K562 (cell line): ENCODE measurements around the gene VPS4B. TPM values are rescaled to one million over a fixed set of nuclear protein-coding genes. Genes with fewer than 3 reads are reported as not detected.
A peak's percentile ranks its signal among the peaks of the same experiment; 100 is the strongest.

ENCODE experiments used
- EGR1 ChIP-seq: fragments of 450-650 bp; conservative IDR thresholded peaks from 2 replicates; pipeline ENCODE4 v1.6.1; 2017; ENCODE audit warnings: mild to moderate bottlenecking
- FOXA1 ChIP-seq: fragments of 450-650 bp; IDR thresholded peaks from 2 replicates; pipeline ENCODE4 v1.6.1; 2016; ENCODE audit warnings: mild to moderate bottlenecking, borderline replicate concordance
- GABPB2 ChIP-seq: fragments of 250-450 bp; sonication (Bioruptor Pico); conservative IDR thresholded peaks from 2 replicates; pipeline ENCODE4 v1.5.1; 2021; ENCODE audit warnings: mild to moderate bottlenecking
- MITF ChIP-seq: IDR thresholded peaks from 2 replicates; pipeline ENCODE4 v1.6.1; 2014; ENCODE audit warnings: antibody characterized with exemption
- MTA3 ChIP-seq: fragments of 450-650 bp; formaldehyde crosslinking; IDR thresholded peaks from 2 replicates; pipeline ENCODE4 v1.6.1; 2017; ENCODE audit warnings: mild to moderate bottlenecking, borderline replicate concordance
- RUNX1 ChIP-seq: sonication (generic); IDR thresholded peaks from 2 replicates; pipeline ENCODE4 v1.6.1; 2016; ENCODE audit warnings: antibody characterized with exemption, low read depth
- SAP30 ChIP-seq: fragments of 200-600 bp; sonication (generic); IDR thresholded peaks from 2 replicates; pipeline ENCODE4 v1.6.1; 2012; ENCODE audit warnings: borderline replicate concordance, low read depth, mild to moderate bottlenecking, moderate library complexity, low read length, control low read depth, inconsistent platforms; ENCODE audit not compliant: insufficient read depth, poor library complexity, severe bottlenecking
- SIRT6 ChIP-seq: IDR thresholded peaks from one replicate; pipeline ENCODE4 v1.6.1; 2012; ENCODE audit warnings: low read depth, mild to moderate bottlenecking, control low read depth, inconsistent platforms, low read length, moderate library complexity
- XRCC4 ChIP-seq: IDR thresholded peaks from one replicate; pipeline ENCODE4 v1.6.1; 2011; ENCODE audit not compliant: insufficient read depth, insufficient read length; ENCODE audit errors: extremely low read depth
- YBX1 ChIP-seq: fragments of 450-650 bp; IDR thresholded peaks from 2 replicates; pipeline ENCODE4 v1.7.1; 2016; ENCODE audit warnings: mild to moderate bottlenecking
- ZFP36 ChIP-seq: fragments of 150-350 bp; IDR thresholded peaks from 2 replicates; pipeline ENCODE4 v1.6.1; 2018; ENCODE audit warnings: low read length, low read depth; ENCODE audit not compliant: partially characterized antibody
- ZNF146 ChIP-seq: IDR thresholded peaks from one replicate; pipeline ENCODE4 v1.6.1; 2018; ENCODE audit warnings: missing compliant biosample characterization; ENCODE audit not compliant: unreplicated experiment
- ZNF239 ChIP-seq: fragments of 250-450 bp; sonication (Bioruptor Pico); IDR thresholded peaks from 2 replicates; pipeline ENCODE4 v1.4.0; 2020; ENCODE audit warnings: mild to moderate bottlenecking
- ZNF507 ChIP-seq: conservative IDR thresholded peaks from 2 replicates; pipeline ENCODE4 v1.6.1; 2017; ENCODE audit warnings: missing genetic modification characterization, missing compliant biosample characterization
- polyA plus RNA-seq, 8 experiments: library from polyadenylated mRNA; depleted of rRNA in 4 of 8; stranded (reverse) in 5 of 8; unstranded in 3 of 8; fragments of >200 nt; fragmentation: Nextera tagmentation in 2 of 8; fragmentation: Illumina TruSeq in 1 of 8; extraction: Ambion mirVana in 2 of 8; extraction: Trizol in 1 of 8; gene quantifications; 2 replicates each; pipeline versions ENCODE4 v1.2.1 to v1.2.3, GENCODE V29; 2011 to 2014; ENCODE audit warnings: inconsistent platforms in 1 of 8, missing spikeins in 1 of 8
- total RNA-seq, 7 experiments: library from RNA; depleted of rRNA in 6 of 7; stranded (reverse); fragments of >200 nt in 6 of 7; fragmentation: Illumina TruSeq in 2 of 7; extraction: Trizol in 2 of 7; gene quantifications; 2 replicates each; pipeline versions ENCODE4 v1.2.1 to v1.2.3, GENCODE V29; 2011 to 2021; ENCODE audit warnings: low replicate concordance in 1 of 7
- TF ChIP-seq, protein P1 (sequence below): fragments of 450-650 bp; IDR thresholded peaks from 2 replicates; pipeline ENCODE4 v1.6.1; 2016; ENCODE audit warnings: mild to moderate bottlenecking
- TF ChIP-seq, protein P2 (sequence below): fragments of 150-350 bp; IDR thresholded peaks from 2 replicates; pipeline ENCODE4 v1.6.1; 2014; ENCODE audit warnings: low read depth, mild to moderate bottlenecking, low read length, borderline replicate concordance
- TF ChIP-seq, protein P3 (sequence below): sonication (generic); formaldehyde crosslinking; IDR thresholded peaks from 2 replicates; pipeline ENCODE4 v1.9.0; 2022; ENCODE audit warnings: mild to moderate bottlenecking, missing genetic modification reagents
- TF ChIP-seq, protein P4 (sequence below): sonication (generic); formaldehyde crosslinking; IDR thresholded peaks from 2 replicates; pipeline ENCODE4 v1.8.0; 2022; ENCODE audit warnings: mild to moderate bottlenecking, missing genetic modification reagents

Gene VPS4B
- total and polyA plus RNA-seq, 9 of the 15 experiments (the other 6 are each of a cell fraction or from before 2014, with no cell fraction given) = 7.3 to 16.4 (median 10.4) TPM

- TF ChIP-seq, protein P1, sequence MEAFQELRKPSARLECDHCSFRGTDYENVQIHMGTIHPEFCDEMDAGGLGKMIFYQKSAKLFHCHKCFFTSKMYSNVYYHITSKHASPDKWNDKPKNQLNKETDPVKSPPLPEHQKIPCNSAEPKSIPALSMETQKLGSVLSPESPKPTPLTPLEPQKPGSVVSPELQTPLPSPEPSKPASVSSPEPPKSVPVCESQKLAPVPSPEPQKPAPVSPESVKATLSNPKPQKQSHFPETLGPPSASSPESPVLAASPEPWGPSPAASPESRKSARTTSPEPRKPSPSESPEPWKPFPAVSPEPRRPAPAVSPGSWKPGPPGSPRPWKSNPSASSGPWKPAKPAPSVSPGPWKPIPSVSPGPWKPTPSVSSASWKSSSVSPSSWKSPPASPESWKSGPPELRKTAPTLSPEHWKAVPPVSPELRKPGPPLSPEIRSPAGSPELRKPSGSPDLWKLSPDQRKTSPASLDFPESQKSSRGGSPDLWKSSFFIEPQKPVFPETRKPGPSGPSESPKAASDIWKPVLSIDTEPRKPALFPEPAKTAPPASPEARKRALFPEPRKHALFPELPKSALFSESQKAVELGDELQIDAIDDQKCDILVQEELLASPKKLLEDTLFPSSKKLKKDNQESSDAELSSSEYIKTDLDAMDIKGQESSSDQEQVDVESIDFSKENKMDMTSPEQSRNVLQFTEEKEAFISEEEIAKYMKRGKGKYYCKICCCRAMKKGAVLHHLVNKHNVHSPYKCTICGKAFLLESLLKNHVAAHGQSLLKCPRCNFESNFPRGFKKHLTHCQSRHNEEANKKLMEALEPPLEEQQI = no peak
- TF ChIP-seq SAP30 = no peak
- TF ChIP-seq RUNX1 = no peak
- TF ChIP-seq, protein P2, sequence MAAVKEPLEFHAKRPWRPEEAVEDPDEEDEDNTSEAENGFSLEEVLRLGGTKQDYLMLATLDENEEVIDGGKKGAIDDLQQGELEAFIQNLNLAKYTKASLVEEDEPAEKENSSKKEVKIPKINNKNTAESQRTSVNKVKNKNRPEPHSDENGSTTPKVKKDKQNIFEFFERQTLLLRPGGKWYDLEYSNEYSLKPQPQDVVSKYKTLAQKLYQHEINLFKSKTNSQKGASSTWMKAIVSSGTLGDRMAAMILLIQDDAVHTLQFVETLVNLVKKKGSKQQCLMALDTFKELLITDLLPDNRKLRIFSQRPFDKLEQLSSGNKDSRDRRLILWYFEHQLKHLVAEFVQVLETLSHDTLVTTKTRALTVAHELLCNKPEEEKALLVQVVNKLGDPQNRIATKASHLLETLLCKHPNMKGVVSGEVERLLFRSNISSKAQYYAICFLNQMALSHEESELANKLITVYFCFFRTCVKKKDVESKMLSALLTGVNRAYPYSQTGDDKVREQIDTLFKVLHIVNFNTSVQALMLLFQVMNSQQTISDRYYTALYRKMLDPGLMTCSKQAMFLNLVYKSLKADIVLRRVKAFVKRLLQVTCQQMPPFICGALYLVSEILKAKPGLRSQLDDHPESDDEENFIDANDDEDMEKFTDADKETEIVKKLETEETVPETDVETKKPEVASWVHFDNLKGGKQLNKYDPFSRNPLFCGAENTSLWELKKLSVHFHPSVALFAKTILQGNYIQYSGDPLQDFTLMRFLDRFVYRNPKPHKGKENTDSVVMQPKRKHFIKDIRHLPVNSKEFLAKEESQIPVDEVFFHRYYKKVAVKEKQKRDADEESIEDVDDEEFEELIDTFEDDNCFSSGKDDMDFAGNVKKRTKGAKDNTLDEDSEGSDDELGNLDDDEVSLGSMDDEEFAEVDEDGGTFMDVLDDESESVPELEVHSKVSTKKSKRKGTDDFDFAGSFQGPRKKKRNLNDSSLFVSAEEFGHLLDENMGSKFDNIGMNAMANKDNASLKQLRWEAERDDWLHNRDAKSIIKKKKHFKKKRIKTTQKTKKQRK = no peak
- TF ChIP-seq, protein P3, sequence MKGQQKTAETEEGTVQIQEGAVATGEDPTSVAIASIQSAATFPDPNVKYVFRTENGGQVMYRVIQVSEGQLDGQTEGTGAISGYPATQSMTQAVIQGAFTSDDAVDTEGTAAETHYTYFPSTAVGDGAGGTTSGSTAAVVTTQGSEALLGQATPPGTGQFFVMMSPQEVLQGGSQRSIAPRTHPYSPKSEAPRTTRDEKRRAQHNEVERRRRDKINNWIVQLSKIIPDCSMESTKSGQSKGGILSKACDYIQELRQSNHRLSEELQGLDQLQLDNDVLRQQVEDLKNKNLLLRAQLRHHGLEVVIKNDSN (CRISPR knock-in tag) = 0 out of 2 replicates have a peak, but pooled peaks have one; percentile 18
- no peak for TF ChIP-seq MITF
- no peak for TF ChIP-seq GABPB2 (CRISPR knock-in tag)
- no peak for TF ChIP-seq SIRT6
- TF ChIP-seq, protein P4, sequence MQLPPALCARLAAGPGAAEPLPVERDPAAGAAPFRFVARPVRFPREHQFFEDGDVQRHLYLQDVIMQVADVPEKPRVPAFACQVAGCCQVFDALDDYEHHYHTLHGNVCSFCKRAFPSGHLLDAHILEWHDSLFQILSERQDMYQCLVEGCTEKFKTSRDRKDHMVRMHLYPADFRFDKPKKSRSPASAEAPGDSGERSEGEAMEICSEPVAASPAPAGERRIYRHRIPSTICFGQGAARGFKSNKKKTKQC (CRISPR knock-in tag) = no peak
- no peak for TF ChIP-seq FOXA1
- no peak for TF ChIP-seq ZNF146
- TF ChIP-seq ZFP36 = no peak
- no peak for TF ChIP-seq YBX1
- peak; percentile 72 for TF ChIP-seq EGR1
- no peak for TF ChIP-seq ZNF507 (tag)
- no peak for TF ChIP-seq XRCC4
- TF ChIP-seq MTA3 = peak; percentile 68; the same call in 1 of the 2 replicates
- no peak for TF ChIP-seq ZNF239 (CRISPR knock-in tag)
Measured at GRCh38 chr18:63367053-63367953, 55.0 kb downstream of the VPS4B start, which contains the start of gene KDSR (continued).
